ENCODE measurements around the gene KIF12. TPM values are rescaled to one million over a fixed set of nuclear protein-coding genes. Genes with fewer than 3 reads are reported as not detected.

The KIF12 gene
- total RNA-seq, 1 donor from 2014 or later = 15.8 TPM

GRCh38 chr9:114080773-114081440 is 18.2 kb downstream of the KIF12 start:
- Histone ChIP-seq H3K4me3 (ENCODE audit: low read depth, low read length) (no peak overlapping the region), H3K36me3 (ENCODE audit: control insufficient read depth, insufficient read depth, low read length) (no peaks in the 10 kb centered on the region), H3K27me3 (ENCODE audit: control insufficient read depth, insufficient read depth, low read length) (peaks cover 6% of the 10 kb centered on the region)
- DNase-seq (ENCODE audit: low read depth) = no peak
- no peak for TF ChIP-seq CTCF (IDR thresholded peaks at IDR 0.05; ENCODE audit: insufficient read depth, low read length, poor library complexity, severe bottlenecking)

- no peak for DNase-seq (ENCODE audit: low read depth)
- no peak for TF ChIP-seq CTCF (IDR thresholded peaks at IDR 0.05; ENCODE audit: insufficient read depth, low read length, poor library complexity, severe bottlenecking)
- Histone ChIP-seq H3K27me3 (ENCODE audit: control insufficient read depth, insufficient read depth, low read length) (peaks cover 9% of the 10 kb centered on the region), H3K36me3 (ENCODE audit: control insufficient read depth, insufficient read depth, low read length) (no peaks in the 10 kb centered on the region), H3K4me3 (ENCODE audit: low read depth, low read length) (no peak overlapping the region)
Observed at GRCh38 chr9:114080195-114080772, 18.8 kb downstream of the KIF12 start.

- no peak for DNase-seq (ENCODE audit: low read depth)
- Histone ChIP-seq H3K4me3 (ENCODE audit: low read depth, low read length) (no peak overlapping the region), H3K36me3 (ENCODE audit: control insufficient read depth, insufficient read depth, low read length) (no peaks in the 10 kb centered on the region), H3K27me3 (ENCODE audit: control insufficient read depth, insufficient read depth, low read length) (peaks cover 12% of the 10 kb centered on the region)
- TF ChIP-seq CTCF (IDR thresholded peaks at IDR 0.05; ENCODE audit: insufficient read depth, low read length, poor library complexity, severe bottlenecking) = no peak
Observed at GRCh38 chr9:114078781-114079156, 20.3 kb downstream of the KIF12 start.

GRCh38 chr9:114078021-114078780 is 20.9 kb downstream of the KIF12 start, which contains the start of gene AMBP:
AMBP (minus strand) TSS chr9:114078300; CDS start chr9:114078209, 91 bp downstream.
- Histone ChIP-seq H3K4me3 (ENCODE audit: low read depth, low read length) (no peak within 1 kb of the TSS), H3K27me3 (ENCODE audit: control insufficient read depth, insufficient read depth, low read length) (peaks cover 12% of the 10 kb centered on the region), H3K36me3 (ENCODE audit: control insufficient read depth, insufficient read depth, low read length) (no peaks in the 10 kb centered on the region)
- no peak for TF ChIP-seq CTCF (IDR thresholded peaks at IDR 0.05; ENCODE audit: insufficient read depth, low read length, poor library complexity, severe bottlenecking)
- no peak for DNase-seq (ENCODE audit: low read depth)

GRCh38 chr9:114077162-114077837 is 21.8 kb downstream of the KIF12 start:
- H3K27me3 ChIP-seq (ENCODE audit: control insufficient read depth, insufficient read depth, low read length) = peaks cover 12% of the 10 kb centered on the region
- H3K4me3 ChIP-seq (ENCODE audit: low read depth, low read length) = no peak overlapping the region
- no peak for DNase-seq (ENCODE audit: low read depth)
- TF ChIP-seq CTCF (IDR thresholded peaks at IDR 0.05; ENCODE audit: insufficient read depth, low read length, poor library complexity, severe bottlenecking) = no peak
- no peaks in the 10 kb centered on the region for H3K36me3 ChIP-seq (ENCODE audit: control insufficient read depth, insufficient read depth, low read length)
